Thymus (tissue), 11 donors: ENCODE measurements around the gene PRRT1. TPM values are rescaled to one million over a fixed set of nuclear protein-coding genes. Genes with fewer than 3 reads are reported as not detected.

Experiments
- DNase-seq, 9 donors: peaks; one replicate each; pipeline ENCODE4 v3.0.0-alpha.2; 2013; ENCODE audit warnings: low spot score in 9 of 9, low read depth in 6 of 9, missing footprints in 1 of 9
- H3K27ac ChIP-seq, 2 donors: one replicate each; pipeline ENCODE4 v1.5.1; 2013; ENCODE audit warnings: control low read depth in 1 of 2, low read depth in 1 of 2, low read length in 1 of 2, mild to moderate bottlenecking in 1 of 2, moderate library complexity in 1 of 2
- H3K27me3 ChIP-seq, 2 donors: one replicate each; pipeline ENCODE4 v1.5.1; 2013; ENCODE audit warnings: low read length in 1 of 2; ENCODE audit not compliant: control insufficient read depth in 2 of 2, insufficient read depth in 1 of 2
- H3K36me3 ChIP-seq, 2 donors: one replicate each; pipeline ENCODE4 v1.5.1; 2013; ENCODE audit warnings: low read length in 1 of 2, mild to moderate bottlenecking in 1 of 2, moderate library complexity in 1 of 2; ENCODE audit not compliant: control insufficient read depth in 2 of 2, insufficient read depth in 2 of 2
- H3K4me1 ChIP-seq, 2 donors: one replicate each; pipeline ENCODE4 v1.5.1; 2013; ENCODE audit warnings: low read length in 2 of 2; ENCODE audit not compliant: control insufficient read depth in 2 of 2, insufficient read depth in 2 of 2
- H3K4me3 ChIP-seq, 2 donors: one replicate each; pipeline ENCODE4 v1.5.1; 2013; ENCODE audit warnings: low read length in 2 of 2, control low read depth in 1 of 2, mild to moderate bottlenecking in 1 of 2
- H3K9me3 ChIP-seq, 2 donors: one replicate each; pipeline ENCODE4 v1.5.1; 2013; ENCODE audit warnings: low read length in 1 of 2, mild to moderate bottlenecking in 1 of 2; ENCODE audit not compliant: control insufficient read depth in 2 of 2, insufficient read depth in 1 of 2
- WGBS: extraction: QIAGEN DNeasy Blood & Tissue Kit; methylation state at CpG from one replicate; pipeline ENCODE4 v1.1.7; 2013; 5-methylcytosine and 5-hydroxymethylcytosine counted together
- polyA plus RNA-seq: library from polyadenylated mRNA; stranded (reverse); fragments of 200-250 nt; gene quantifications from one replicate; pipeline ENCODE4 v1.2.3, GENCODE V29; 2013
- total RNA-seq: library from RNA; stranded (reverse); fragments of 120-200 nt; gene quantifications from one replicate; pipeline ENCODE4 v1.2.4, GENCODE V29; 2013
- donor health status: healthy.

The PRRT1 gene
- total and polyA plus RNA-seq, 2 donors = 6.1 TPM; not detected in 1

GRCh38 chr6:32168807-32169591 lies 17.3 kb upstream of the PRRT1 start:
- no peaks in the 10 kb centered on the region for H3K27me3 ChIP-seq
- no peak for DNase-seq
- 97% methylated on average over 11 of the region's 11 CpGs for WGBS
- H3K27ac ChIP-seq = no peak overlapping the region
- no peaks in the 10 kb centered on the region for H3K9me3 ChIP-seq
- H3K4me1 ChIP-seq = peaks cover 0 to 13% of the 10 kb centered on the region in 2 donors
- H3K4me3 ChIP-seq = no peak overlapping the region
- peaks cover 56 to 57% of the 10 kb centered on the region in 2 donors for H3K36me3 ChIP-seq

DNA sequence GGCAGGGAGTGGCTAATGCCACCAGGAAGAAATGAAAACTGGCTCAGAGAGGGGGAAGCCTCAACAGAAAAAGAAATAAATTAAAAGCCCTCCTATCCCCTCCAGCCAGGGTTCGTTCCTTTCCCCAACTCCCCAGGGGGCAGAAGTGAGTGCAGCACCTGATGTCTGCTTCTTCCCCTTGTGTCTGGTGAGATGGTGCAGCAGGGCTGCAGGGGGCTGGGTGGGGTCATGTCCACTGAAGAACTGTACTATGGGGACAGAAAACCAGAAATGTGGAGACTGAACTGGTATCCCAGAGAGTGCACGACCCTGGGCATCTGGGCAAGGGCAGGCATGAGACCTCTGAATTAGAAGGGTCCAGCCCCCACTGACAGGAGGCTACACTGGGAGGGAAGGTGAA lies 16.6 kb upstream of the PRRT1 start:
- 90% methylated on average over 2 of the region's 2 CpGs for WGBS

DNA sequence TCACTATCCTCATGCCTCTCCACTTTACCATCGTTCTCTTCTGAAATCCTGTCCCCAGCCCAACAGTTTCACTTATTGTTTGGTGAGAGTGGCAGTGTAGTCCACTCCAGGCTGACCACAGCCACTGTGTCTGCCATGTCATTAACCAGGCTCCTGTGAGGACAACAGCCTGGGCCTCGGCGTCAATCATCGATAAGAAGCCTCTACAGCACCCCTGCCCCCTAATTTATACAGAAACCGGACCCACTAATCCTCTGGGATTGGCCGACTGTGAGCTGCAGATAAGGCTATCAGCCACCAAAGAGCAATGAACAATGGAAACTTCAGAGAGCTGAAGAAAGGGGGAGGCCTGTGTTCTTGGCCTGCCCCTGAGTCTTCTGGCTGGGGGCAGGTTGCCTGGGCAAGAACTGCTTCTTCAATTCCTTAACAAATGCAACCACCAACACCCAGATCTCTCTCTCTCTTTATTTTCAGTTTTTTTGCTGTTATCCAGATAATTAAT lies 16.1 kb upstream of the PRRT1 start:
- peaks cover 61 to 67% of the 10 kb centered on the region in 2 donors for H3K36me3 ChIP-seq

More for the DNA sequence above, 16.6 kb upstream of the PRRT1 start:
- Histone ChIP-seq H3K9me3 (no peaks in the 10 kb centered on the region), H3K27ac (no peak overlapping the region), H3K36me3 (peaks cover 56 to 62% of the 10 kb centered on the region in 2 donors), H3K27me3 (no peaks in the 10 kb centered on the region), H3K4me3 (no peak overlapping the region), H3K4me1 (peaks cover 0 to 7% of the 10 kb centered on the region in 2 donors)
- no peak for DNase-seq

DNA sequence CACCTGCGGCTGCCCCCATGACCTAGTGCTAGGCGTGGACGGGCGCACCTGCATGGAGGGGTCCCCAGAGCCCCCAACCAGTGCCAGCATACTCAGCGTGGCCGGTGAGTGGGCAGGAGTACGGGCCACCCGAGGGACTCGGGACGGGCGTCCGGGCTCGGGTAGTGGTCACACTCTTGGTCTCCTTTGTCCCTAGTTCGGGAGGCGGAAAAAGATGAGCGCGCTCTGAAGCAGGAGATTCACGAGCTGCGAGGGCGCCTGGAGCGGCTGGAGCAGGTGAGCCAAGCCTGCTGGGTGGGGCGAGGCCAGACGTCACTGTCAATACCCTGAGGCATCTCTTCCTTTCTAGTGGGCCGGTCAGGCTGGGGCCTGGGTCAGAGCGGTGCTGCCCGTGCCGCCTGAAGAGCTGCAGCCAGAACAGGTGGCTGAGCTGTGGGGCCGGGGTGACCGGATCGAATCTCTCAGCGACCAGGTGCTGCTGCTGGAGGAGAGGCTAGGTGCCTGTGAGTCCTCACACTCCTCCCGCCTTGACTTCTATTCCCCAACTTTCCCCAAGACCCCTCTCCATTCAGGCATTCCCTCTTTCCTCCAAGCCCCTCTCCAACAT lies 15.5 kb upstream of the PRRT1 start:
- Histone ChIP-seq H3K9me3 (no peaks in the 10 kb centered on the region), H3K36me3 (peaks cover 67 to 69% of the 10 kb centered on the region in 2 donors), H3K27me3 (no peaks in the 10 kb centered on the region), H3K4me3 (no peak overlapping the region), H3K27ac (no peak overlapping the region), H3K4me1 (no peaks in the 10 kb centered on the region)
- WGBS = 97% methylated on average over 32 of the region's 32 CpGs
- DNase-seq = no peak

More for the DNA sequence above, 16.1 kb upstream of the PRRT1 start:
- 94% methylated on average over 6 of the region's 6 CpGs for WGBS
- H3K27me3 ChIP-seq = no peaks in the 10 kb centered on the region
- H3K4me3 ChIP-seq = no peak overlapping the region
- peaks cover 0 to 2% of the 10 kb centered on the region in 2 donors for H3K4me1 ChIP-seq
- H3K27ac ChIP-seq = no peak overlapping the region
- no peak for DNase-seq
- no peaks in the 10 kb centered on the region for H3K9me3 ChIP-seq

- Histone ChIP-seq H3K4me3 (no peak overlapping the region), H3K36me3 (peaks cover 67 to 69% of the 10 kb centered on the region in 2 donors), H3K9me3 (no peaks in the 10 kb centered on the region), H3K4me1 (no peaks in the 10 kb centered on the region), H3K27me3 (no peaks in the 10 kb centered on the region), H3K27ac (no peak overlapping the region)
- 97% methylated on average over 30 of the region's 30 CpGs for WGBS
- DNase-seq = no peak
Measured at GRCh38 chr6:32166411-32167061, 14.8 kb upstream of the PRRT1 start.

- H3K4me3 ChIP-seq = no peak within 1 kb of the TSS
- no peaks in the 10 kb centered on the region for H3K9me3 ChIP-seq
- H3K4me1 ChIP-seq = no peaks in the 10 kb centered on the region
- H3K27me3 ChIP-seq = no peaks in the 10 kb centered on the region
- H3K27ac ChIP-seq = no peak within 1 kb of the TSS
- peaks cover 45 to 50% of the 10 kb centered on the region in 2 donors for H3K36me3 ChIP-seq
- no peak for DNase-seq
Measured at GRCh38 chr6:32164295-32164694, 12.6 kb upstream of the PRRT1 start, which contains the start of gene EGFL8. TSS of gene EGFL8 (plus strand) at chr6:32164595. CDS start at chr6:32166166, 1,571 bp downstream.

DNA sequence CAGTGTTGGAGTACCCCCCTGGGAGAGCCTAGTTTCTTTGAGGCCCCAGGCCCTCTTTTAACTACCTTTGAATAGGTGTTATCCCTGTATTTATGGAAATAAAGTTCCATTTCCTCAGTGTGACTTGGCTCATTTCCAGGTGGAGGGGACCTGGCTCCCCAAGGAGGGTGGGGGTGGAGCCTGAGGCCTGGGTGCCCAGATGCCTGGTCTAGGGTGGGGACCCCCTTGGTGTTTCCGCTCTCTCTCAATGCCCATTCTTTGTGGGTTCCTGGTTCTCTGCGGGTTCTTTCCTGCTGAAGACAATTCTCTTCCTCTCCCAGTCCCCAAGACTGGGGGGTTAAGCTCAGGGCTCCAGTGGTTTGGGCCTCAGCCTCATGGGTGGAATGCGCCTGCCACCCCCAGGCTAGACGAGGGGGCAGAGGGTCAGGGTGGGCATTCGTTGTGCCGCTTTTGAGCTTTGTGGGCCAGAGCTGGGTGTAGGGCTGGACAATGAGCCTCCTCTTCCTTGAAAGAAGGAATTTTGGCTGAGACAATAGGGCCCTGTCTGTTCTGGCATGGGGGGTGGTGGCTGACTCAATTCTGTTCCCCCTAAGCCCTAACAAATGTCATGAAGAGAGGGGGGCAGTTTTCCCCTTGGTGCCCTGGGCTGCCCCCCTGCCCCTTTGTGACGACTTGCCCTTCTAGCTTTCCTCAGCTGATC lies 12.0 kb upstream of the PRRT1 start:
- Histone ChIP-seq H3K9me3 (no peaks in the 10 kb centered on the region), H3K4me1 (no peaks in the 10 kb centered on the region), H3K36me3 (peaks cover 39 to 45% of the 10 kb centered on the region in 2 donors), H3K27me3 (no peaks in the 10 kb centered on the region), H3K27ac (no peak overlapping the region), H3K4me3 (no peak overlapping the region)
- 97% methylated on average over 7 of the region's 7 CpGs for WGBS
- DNase-seq = no peak

DNA sequence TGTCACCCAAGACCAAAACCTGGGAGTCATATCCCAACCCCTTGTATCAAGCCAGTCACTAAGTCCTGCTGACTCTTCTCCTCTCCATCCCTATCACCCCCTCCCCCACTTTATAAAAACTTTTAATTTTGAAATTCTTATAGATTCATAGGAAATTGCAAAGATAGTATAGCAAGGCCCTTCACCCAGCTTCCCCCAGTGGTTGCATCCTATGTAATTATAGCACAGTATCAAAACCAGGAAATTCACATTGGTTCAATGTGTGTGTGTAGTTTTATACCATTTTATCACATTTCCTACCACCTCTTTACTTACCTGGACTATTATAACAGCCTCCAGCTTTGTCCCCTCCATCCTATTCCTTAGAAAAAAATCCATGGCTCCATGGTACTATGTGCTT lies 6.3 kb upstream of the PRRT1 start:
- H3K4me3 ChIP-seq = no peak overlapping the region
- no peak for DNase-seq
- peaks cover 9 to 27% of the 10 kb centered on the region in 2 donors for H3K4me1 ChIP-seq
- no peak overlapping the region for H3K27ac ChIP-seq
- H3K36me3 ChIP-seq = peaks cover 30 to 34% of the 10 kb centered on the region in 2 donors
- H3K27me3 ChIP-seq = peaks cover 0 to 14% of the 10 kb centered on the region in 2 donors
- no peaks in the 10 kb centered on the region for H3K9me3 ChIP-seq
